ENCODE data around the gene CALML3. TPM values are rescaled to one million over a fixed set of nuclear protein-coding genes. Genes with fewer than 3 reads are reported as not detected.

The CALML3 gene
- total RNA-seq, 1 donor: not detected

- Histone ChIP-seq H3K4me1 (ENCODE audit: insufficient read depth, low read length) (peaks cover 11% of the 10 kb centered on the region), H3K27ac (ENCODE audit: low read depth, low read length) (no peak overlapping the region), H3K79me2 (ENCODE audit: insufficient read depth, low read length) (no peaks in the 10 kb centered on the region), H4K20me1 (ENCODE audit: insufficient read depth, low read length) (no peaks in the 10 kb centered on the region), H3K36me3 (ENCODE audit: insufficient read depth, low read length) (no peaks in the 10 kb centered on the region), H3K4me3 (ENCODE audit: insufficient read depth, low read length) (no peak overlapping the region), H2AFZ (ENCODE audit: low read length) (no peak overlapping the region), H3K27me3 (ENCODE audit: insufficient read depth, low read length) (peaks cover 5% of the 10 kb centered on the region), H3K4me2 (ENCODE audit: insufficient read depth, low read length) (peak overlapping the region; percentile 52), H3K9me3 (ENCODE audit: low read depth, low read length) (no peaks in the 10 kb centered on the region)
- TF ChIP-seq CTCF (IDR thresholded peaks at IDR 0.05; ENCODE audit: extremely low read depth, low read depth, low read length): no peak
- DNase-seq (ENCODE audit: insufficient read length, low spot score, missing footprints): peak; percentile 82
These were observed 9.5 kb downstream of the CALML3 start for GRCh38 chr10:5534051-5534821.

- no peaks in the 10 kb centered on the region for H4K20me1 ChIP-seq (ENCODE audit: insufficient read depth, low read length)
- peak; percentile 90 for DNase-seq (ENCODE audit: insufficient read length, low spot score, missing footprints)
- H3K4me2 ChIP-seq (ENCODE audit: insufficient read depth, low read length): peak overlapping the region; percentile 52
- H3K9me3 ChIP-seq (ENCODE audit: low read depth, low read length): no peaks in the 10 kb centered on the region
- peaks cover 11% of the 10 kb centered on the region for H3K4me1 ChIP-seq (ENCODE audit: insufficient read depth, low read length)
- H3K27me3 ChIP-seq (ENCODE audit: insufficient read depth, low read length): peaks cover 5% of the 10 kb centered on the region
- H3K27ac ChIP-seq (ENCODE audit: low read depth, low read length): no peak overlapping the region
- no peak overlapping the region for H3K4me3 ChIP-seq (ENCODE audit: insufficient read depth, low read length)
- H2AFZ ChIP-seq (ENCODE audit: low read length): no peak overlapping the region
- no peaks in the 10 kb centered on the region for H3K79me2 ChIP-seq (ENCODE audit: insufficient read depth, low read length)
- H3K36me3 ChIP-seq (ENCODE audit: insufficient read depth, low read length): no peaks in the 10 kb centered on the region
- TF ChIP-seq CTCF (IDR thresholded peaks at IDR 0.05; ENCODE audit: extremely low read depth, low read depth, low read length): no peak
These were observed 10.4 kb downstream of the CALML3 start for GRCh38 chr10:5534880-5535856.

GRCh38 chr10:5536486-5537081 lies 11.8 kb downstream of the CALML3 start:
- DNase-seq (ENCODE audit: insufficient read length, low spot score, missing footprints): no peak
- H3K79me2 ChIP-seq (ENCODE audit: insufficient read depth, low read length): no peaks in the 10 kb centered on the region
- no peak overlapping the region for H3K4me2 ChIP-seq (ENCODE audit: insufficient read depth, low read length)
- no peak overlapping the region for H3K27ac ChIP-seq (ENCODE audit: low read depth, low read length)
- no peak overlapping the region for H3K4me3 ChIP-seq (ENCODE audit: insufficient read depth, low read length)
- peaks cover 11% of the 10 kb centered on the region for H3K4me1 ChIP-seq (ENCODE audit: insufficient read depth, low read length)
- no peak overlapping the region for H2AFZ ChIP-seq (ENCODE audit: low read length)
- H3K9me3 ChIP-seq (ENCODE audit: low read depth, low read length): no peaks in the 10 kb centered on the region
- no peaks in the 10 kb centered on the region for H3K36me3 ChIP-seq (ENCODE audit: insufficient read depth, low read length)
- no peaks in the 10 kb centered on the region for H4K20me1 ChIP-seq (ENCODE audit: insufficient read depth, low read length)
- peaks cover 5% of the 10 kb centered on the region for H3K27me3 ChIP-seq (ENCODE audit: insufficient read depth, low read length)
- no peak for TF ChIP-seq CTCF (IDR thresholded peaks at IDR 0.05; ENCODE audit: extremely low read depth, low read depth, low read length)

Data from osteoblast (primary cell).